ENCODE data around the gene ROBO1.
"Not testable (repeated sequence)": the region's sequence is repeated elsewhere in the genome, so short reads cannot be mapped to it uniquely, and the experiment has no call there.

ROBO1 gene

GRCh38 chr3:79217096-79217495 lies 550.7 kb downstream of the ROBO1 start:
- no peak for DNase-seq

GRCh38 chr3:79215286-79215685 lies 552.5 kb downstream of the ROBO1 start:
- no peak for DNase-seq

- DNase-seq, result no peak
These were observed 556.0 kb downstream of the ROBO1 start for GRCh38 chr3:79211586-79212359.

GRCh38 chr3:79204351-79204750 lies 563.4 kb downstream of the ROBO1 start:
- DNase-seq, result no peak

- peak; percentile 21 for DNase-seq
These were observed 564.7 kb downstream of the ROBO1 start for GRCh38 chr3:79203144-79203519.

GRCh38 chr3:79202471-79203143 lies 565.2 kb downstream of the ROBO1 start:
- no peak for DNase-seq

- no peak for DNase-seq
These were observed 567.3 kb downstream of the ROBO1 start for GRCh38 chr3:79200456-79200855.

- no peak for DNase-seq
These were observed 567.8 kb downstream of the ROBO1 start for GRCh38 chr3:79199966-79200365.

GRCh38 chr3:79187426-79187825 lies 580.4 kb downstream of the ROBO1 start:
- no peak for DNase-seq

GRCh38 chr3:79184251-79184650 lies 583.5 kb downstream of the ROBO1 start:
- no peak for DNase-seq

- no peak for DNase-seq
These were observed 584.3 kb downstream of the ROBO1 start for GRCh38 chr3:79183496-79183895.

GRCh38 chr3:79178471-79179180 lies 589.2 kb downstream of the ROBO1 start:
- DNase-seq, result no peak

GRCh38 chr3:79175870-79176269 lies 591.9 kb downstream of the ROBO1 start:
- DNase-seq, result no peak

- DNase-seq, result not testable (repeated sequence)
These were observed 594.5 kb downstream of the ROBO1 start for GRCh38 chr3:79173259-79173658.

GRCh38 chr3:79172241-79172640 lies 595.6 kb downstream of the ROBO1 start:
- DNase-seq, result no peak

- no peak for DNase-seq
These were observed 597.8 kb downstream of the ROBO1 start for GRCh38 chr3:79170021-79170420.

GRCh38 chr3:79167651-79168416 lies 600.0 kb downstream of the ROBO1 start:
- DNase-seq, result no peak

GRCh38 chr3:79162653-79163052 lies 605.1 kb downstream of the ROBO1 start:
- DNase-seq, result no peak

- DNase-seq, result no peak
These were observed 605.9 kb downstream of the ROBO1 start for GRCh38 chr3:79161941-79162340.

- no peak for DNase-seq
These were observed 607.4 kb downstream of the ROBO1 start for GRCh38 chr3:79160421-79160820.

- DNase-seq, result no peak
These were observed 608.1 kb downstream of the ROBO1 start for GRCh38 chr3:79159736-79160135.

GRCh38 chr3:79157191-79157590 lies 610.6 kb downstream of the ROBO1 start:
- no peak for DNase-seq

- DNase-seq, result no peak
These were observed 612.9 kb downstream of the ROBO1 start for GRCh38 chr3:79154865-79155264.

All from right hindlimb (tissue), 1 donor.